ENCODE data around the gene CLASP1. TPM values are rescaled to one million over a fixed set of nuclear protein-coding genes. Genes with fewer than 3 reads are reported as not detected.
"Not testable (repeated sequence)": the region's sequence is repeated elsewhere in the genome, so short reads cannot be mapped to it uniquely, and the experiment has no call there.

The CLASP1 gene
- total and polyA plus RNA-seq, 12 donors: 10.1 to 90.6 (median 71.7) TPM

GRCh38 chr2:121662656-121663055, 13.4 kb upstream of the CLASP1 start:
- Histone ChIP-seq H3K4me3 (no peak overlapping the region), H3K27ac (peak overlapping the region in 1 of 10 donors; percentile 49), H3K9me3 (no peaks in the 10 kb centered on the region), H3K4me1 (peaks cover 0 to 30% (median 17%) of the 10 kb centered on the region in 9 donors), H3K36me3 (peaks cover 0 to 19% (median 0%) of the 10 kb centered on the region in 9 donors), H3K27me3 (no peaks in the 10 kb centered on the region)
- 97 to 98% methylated on average over 2 of the region's 2 CpGs for WGBS, 2 donors
- intact Hi-C loops (cut with DNase I): loop anchor here in 1 of 10 donors (5.0 kb wide), 1 partner anchor 55 kb away; no protein-coding TSS in a partner anchor
- DNase-seq (no peak), ATAC-seq (no peak)
- TF ChIP-seq, protein P1, sequence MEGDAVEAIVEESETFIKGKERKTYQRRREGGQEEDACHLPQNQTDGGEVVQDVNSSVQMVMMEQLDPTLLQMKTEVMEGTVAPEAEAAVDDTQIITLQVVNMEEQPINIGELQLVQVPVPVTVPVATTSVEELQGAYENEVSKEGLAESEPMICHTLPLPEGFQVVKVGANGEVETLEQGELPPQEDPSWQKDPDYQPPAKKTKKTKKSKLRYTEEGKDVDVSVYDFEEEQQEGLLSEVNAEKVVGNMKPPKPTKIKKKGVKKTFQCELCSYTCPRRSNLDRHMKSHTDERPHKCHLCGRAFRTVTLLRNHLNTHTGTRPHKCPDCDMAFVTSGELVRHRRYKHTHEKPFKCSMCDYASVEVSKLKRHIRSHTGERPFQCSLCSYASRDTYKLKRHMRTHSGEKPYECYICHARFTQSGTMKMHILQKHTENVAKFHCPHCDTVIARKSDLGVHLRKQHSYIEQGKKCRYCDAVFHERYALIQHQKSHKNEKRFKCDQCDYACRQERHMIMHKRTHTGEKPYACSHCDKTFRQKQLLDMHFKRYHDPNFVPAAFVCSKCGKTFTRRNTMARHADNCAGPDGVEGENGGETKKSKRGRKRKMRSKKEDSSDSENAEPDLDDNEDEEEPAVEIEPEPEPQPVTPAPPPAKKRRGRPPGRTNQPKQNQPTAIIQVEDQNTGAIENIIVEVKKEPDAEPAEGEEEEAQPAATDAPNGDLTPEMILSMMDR (IDR thresholded peaks at IDR 0.05): no peak

GRCh38 chr2:121659933-121660332, 10.7 kb upstream of the CLASP1 start:
- Histone ChIP-seq H3K9me3 (no peaks in the 10 kb centered on the region), H3K36me3 (peaks cover 0 to 19% (median 0%) of the 10 kb centered on the region in 9 donors), H3K4me1 (peaks cover 0 to 19% (median 11%) of the 10 kb centered on the region in 9 donors), H3K4me3 (no peak overlapping the region), H3K27ac (no peak overlapping the region), H3K27me3 (no peaks in the 10 kb centered on the region)
- ATAC-seq (no peak), DNase-seq (no peak)
- TF ChIP-seq, protein P1 (IDR thresholded peaks at IDR 0.05): no peak
- 79 to 88% methylated on average over 6 of the region's 6 CpGs for WGBS, 2 donors
- intact Hi-C loops (cut with DNase I): loop anchor here in 3 of 10 donors (5.0 to 10.0 kb wide), 3 partner anchors 37 to 125 kb away; partner anchors contain the start of gene RNU4ATAC (in 1 of the 3)

DNA sequence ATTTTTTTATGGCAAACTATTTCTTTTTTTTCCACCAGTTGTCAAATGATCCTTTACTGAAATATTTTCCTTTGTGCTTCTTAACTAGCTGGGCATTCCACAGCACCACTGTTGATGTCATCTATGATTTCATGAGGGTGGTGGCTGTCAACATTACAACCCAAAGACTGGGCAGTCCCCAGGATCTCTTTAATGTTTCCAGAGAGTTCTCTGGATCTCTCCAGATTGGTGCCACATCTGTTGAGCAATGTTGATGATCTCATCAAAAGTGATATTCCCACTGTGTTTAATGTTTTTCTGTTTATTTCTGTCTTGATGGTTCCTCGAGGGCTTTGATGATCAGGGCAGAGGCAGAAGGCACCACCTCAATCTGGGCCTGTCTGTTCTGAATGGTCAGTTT, 9.1 kb upstream of the CLASP1 start:
- H3K4me1 ChIP-seq, ATAC-seq, DNase-seq, H3K27me3 ChIP-seq, H3K4me3 ChIP-seq, H3K9me3 ChIP-seq, H3K27ac ChIP-seq: not testable (repeated sequence)
- WGBS, 2 donors: 73 to 84% methylated on average over 1 of the region's 1 CpG
- H3K36me3 ChIP-seq: peaks cover 0 to 19% (median 0%) of the 10 kb centered on the region in 9 donors
- intact Hi-C loops (cut with DNase I): loop anchor here in 2 of 10 donors (5.0 to 10.0 kb wide), 2 partner anchors 39 to 124 kb away; partner anchors contain the start of gene RNU4ATAC (in 1 of the 2)

DNA sequence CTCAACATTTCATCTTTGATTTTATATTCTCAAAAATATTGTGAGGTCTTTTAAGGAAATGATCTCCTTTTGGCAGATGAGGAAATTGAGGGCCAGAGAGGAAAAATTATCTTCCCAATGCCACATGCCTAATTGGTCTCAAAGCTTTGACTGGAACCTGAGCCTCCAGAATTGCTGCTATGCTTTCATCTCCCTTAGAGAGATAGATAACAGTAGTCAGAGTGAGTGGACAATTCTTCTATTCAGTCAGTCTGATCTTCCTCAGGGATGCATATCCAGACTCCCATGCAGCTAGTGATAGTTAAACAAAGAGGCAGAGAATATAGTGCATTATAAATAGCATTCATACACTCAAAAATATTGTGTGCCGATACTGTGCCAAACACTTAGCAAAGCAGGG, 3.8 kb upstream of the CLASP1 start:
- 51 to 52% methylated on average over 1 of the region's 1 CpG for WGBS, 2 donors
- Histone ChIP-seq H3K4me3 (no peak overlapping the region), H3K27me3 (no peaks in the 10 kb centered on the region), H3K4me1 (peaks cover 8 to 35% (median 23%) of the 10 kb centered on the region in 9 donors), H3K27ac (peak overlapping the region in 1 of 10 donors; percentile 2), H3K9me3 (no peaks in the 10 kb centered on the region), H3K36me3 (peaks cover 0 to 12% (median 0%) of the 10 kb centered on the region in 9 donors)
- ATAC-seq: no peak
- no peak for DNase-seq
- intact Hi-C loops (cut with DNase I): loop anchor here in 3 of 10 donors (5.0 to 10.0 kb wide), 3 partner anchors 56 to 121 kb away; partner anchors contain the start of gene RNU4ATAC (in 3 of the 3)
- TF ChIP-seq, protein P1 (IDR thresholded peaks at IDR 0.05): no peak
